ENCODE results near the gene TMLHE. TPM values are rescaled to one million over a fixed set of nuclear protein-coding genes. Genes with fewer than 3 reads are reported as not detected.

TMLHE gene
- total RNA-seq, 1 experiment from 2014 or later = 11.2 TPM

- TF ChIP-seq MAX (CRISPR knock-in tag; IDR thresholded peaks at IDR 0.05) (no peak), ZNF232 (CRISPR knock-in tag; IDR thresholded peaks at IDR 0.05) (no peak)
These were observed 49.7 kb downstream of the TMLHE start (continued) for GRCh38 chrX:155563099-155563498.

- no peaks in the 10 kb centered on the region for H3K27me3 Mint-ChIP-seq (ENCODE audit: low read depth)
- H3K27ac Mint-ChIP-seq = no peak overlapping the region
- no peak for TF ChIP-seq SP1 (CRISPR knock-in tag; conservative IDR thresholded peaks at IDR 0.05)
- no peak for TF ChIP-seq KAT7 (CRISPR knock-in tag; IDR thresholded peaks at IDR 0.05; ENCODE audit: borderline replicate concordance)
- no peak for TF ChIP-seq CDX4 (CRISPR knock-in tag; IDR thresholded peaks at IDR 0.05; ENCODE audit: borderline replicate concordance)
- TF ChIP-seq ZNF232 (CRISPR knock-in tag; IDR thresholded peaks at IDR 0.05) = no peak
- no peak for TF ChIP-seq AFF4 (CRISPR knock-in tag; IDR thresholded peaks at IDR 0.05; ENCODE audit: borderline replicate concordance)
- TF ChIP-seq ZNF532 (CRISPR knock-in tag; IDR thresholded peaks at IDR 0.05; ENCODE audit: borderline replicate concordance) = no peak
- no peak for TF ChIP-seq PRRX2 (CRISPR knock-in tag; IDR thresholded peaks at IDR 0.05)
- TF ChIP-seq OVOL2 (CRISPR knock-in tag; IDR thresholded peaks at IDR 0.05; ENCODE audit: borderline replicate concordance) = no peak
- no peak for TF ChIP-seq CREM (CRISPR knock-in tag; IDR thresholded peaks at IDR 0.05)
- TF ChIP-seq AR (CRISPR knock-in tag; IDR thresholded peaks at IDR 0.05) = no peak
- no peak for TF ChIP-seq ATF3 (CRISPR knock-in tag; conservative IDR thresholded peaks at IDR 0.05)
- TF ChIP-seq MAX (CRISPR knock-in tag; IDR thresholded peaks at IDR 0.05) = no peak
- TF ChIP-seq ZBTB21 (CRISPR knock-in tag; IDR thresholded peaks at IDR 0.05; ENCODE audit: borderline replicate concordance) = no peak
- TF ChIP-seq RORB (CRISPR knock-in tag; IDR thresholded peaks at IDR 0.05) = no peak
- no peak for TF ChIP-seq FOXK1 (CRISPR knock-in tag; IDR thresholded peaks at IDR 0.05)
- TF ChIP-seq IRF1 (CRISPR knock-in tag; IDR thresholded peaks at IDR 0.05) = no peak
- TF ChIP-seq ZNF263 (CRISPR knock-in tag; IDR thresholded peaks at IDR 0.05; ENCODE audit: low read depth) = no peak
- no peak for TF ChIP-seq MXD4 (CRISPR knock-in tag; IDR thresholded peaks at IDR 0.05; ENCODE audit: borderline replicate concordance)
- no peak for TF ChIP-seq RELA (CRISPR knock-in tag; IDR thresholded peaks at IDR 0.05; ENCODE audit: borderline replicate concordance)
- TF ChIP-seq ZNF121 (CRISPR knock-in tag; IDR thresholded peaks at IDR 0.05) = no peak
- CTCF ChIA-PET = no interaction called here
- no peak for DNase-seq (ENCODE audit: low spot score)
- no peak for ATAC-seq
- H3K9me3 Mint-ChIP-seq = peaks cover 33% of the 10 kb centered on the region
- H3K36me3 Mint-ChIP-seq = peaks cover 35% of the 10 kb centered on the region
- POLR2A ChIA-PET = no interaction called here
- H3K4me1 Mint-ChIP-seq = no peaks in the 10 kb centered on the region
- no peak overlapping the region for H3K4me3 Mint-ChIP-seq
These were observed 67.9 kb downstream of the TMLHE start for GRCh38 chrX:155544881-155545280.
